HepG2 (cell line): ENCODE measurements around the gene PDZD2. TPM values are rescaled to one million over a fixed set of nuclear protein-coding genes. Genes with fewer than 3 reads are reported as not detected.

ENCODE experiments used
- ATAC-seq: fragments of 200-7000 bp; cut with Tn5 transposase; 3 replicates; pipeline ENCODE4 v1.9.1; 2020; ENCODE audit warnings: mild to moderate bottlenecking, moderate library complexity
- BruUV-seq: library from RNA; stranded (reverse); fragments of 400-500 nt; replicated peaks from 2 replicates; lab custom pipeline; 2021; lab: Mats Ljungman, UMichigan
- CTCF ChIA-PET: fragments of 300-600 bp; formaldehyde crosslinking; extraction: SDS; loops from one replicate; lab custom pipeline; 2021; ENCODE audit warnings: low total read pairs, inconsistent platforms, low intra/inter-chr PET ratio; lab: Yijun Ruan, JAX
- POLR2A ChIA-PET: fragments of 350-600 bp; sonication (Branson Sonifier 250); formaldehyde crosslinking; loops from one replicate; lab custom pipeline; 2020; ENCODE audit warnings: antibody characterized with exemption, inconsistent platforms; lab: Yijun Ruan, JAX
- DNase-seq: peaks from one replicate; pipeline ENCODE4 v3.0.0-alpha.2; 2015; ENCODE audit warnings: low spot score
- FAIRE-seq: peaks from 3 replicates; lab custom pipeline; 2011; peaks lifted over from hg19 to GRCh38; lab: Jason Lieb, UNC
- H2AFZ ChIP-seq: one replicate; pipeline ENCODE4 v1.6.1; 2011; ENCODE audit warnings: low read length, inconsistent platforms
- H3K27ac ChIP-seq: fragments of 300-600 bp; 3 replicates; pipeline ENCODE4 v1.8.0; 2011; ENCODE audit warnings: mixed run types, mild to moderate bottlenecking, mixed read lengths, low read length, inconsistent platforms; ENCODE audit not compliant: insufficient read depth; ENCODE audit errors: extremely low read length
- H3K27me3 ChIP-seq, 2 experiments: fragments of 200-600 bp in 1 of 2; 2 replicates in 1 of 2; 3 replicates in 1 of 2; pipeline versions ENCODE4 v1.6.0 to v1.8.0; 2011; ENCODE audit warnings: low read length in 2 of 2, mild to moderate bottlenecking in 2 of 2, moderate library complexity in 2 of 2, inconsistent platforms in 1 of 2; ENCODE audit not compliant: insufficient read depth in 2 of 2, control insufficient read depth in 1 of 2
- H3K36me3 ChIP-seq, 2 experiments: fragments of 200-600 bp in 1 of 2; replicated peaks in 1 of 2; 2 replicates in 1 of 2; 3 replicates in 1 of 2; pipeline versions ENCODE4 v1.5.1 to v1.8.0; 2011; ENCODE audit warnings: low read length in 2 of 2, inconsistent platforms in 1 of 2; ENCODE audit not compliant: insufficient read depth in 2 of 2, control insufficient read depth in 1 of 2
- H3K4me1 ChIP-seq: 2 replicates; pipeline ENCODE4 v1.5.1; 2012; ENCODE audit warnings: low read length, inconsistent platforms; ENCODE audit not compliant: insufficient read depth
- H3K4me2 ChIP-seq: 2 replicates; pipeline ENCODE4 v1.6.0; 2011; ENCODE audit warnings: low read depth, low read length, inconsistent platforms
- H3K4me3 ChIP-seq, 3 experiments: fragments of 200-600 bp in 1 of 3; sonication (generic), shearing (Covaris generic) in 1 of 3; replicated peaks in 1 of 3; 2 replicates each; pipeline ENCODE4 v1.5.1; 2011 to 2016; ENCODE audit warnings: low read length in 3 of 3, inconsistent platforms in 2 of 3, low read depth in 2 of 3, mild to moderate bottlenecking in 2 of 3, control low read depth in 1 of 3, mixed read lengths in 1 of 3; ENCODE audit not compliant: insufficient read depth in 1 of 3
- H3K79me2 ChIP-seq: one replicate; pipeline ENCODE4 v1.6.1; 2011; ENCODE audit warnings: low read length, inconsistent platforms; ENCODE audit not compliant: insufficient read depth
- H3K9ac ChIP-seq: 2 replicates; pipeline ENCODE4 v1.6.0; 2011; ENCODE audit warnings: mild to moderate bottlenecking, low read depth, low read length, inconsistent platforms; ENCODE audit not compliant: insufficient read depth
- H3K9me3 ChIP-seq: 2 replicates; pipeline ENCODE4 v1.5.1; 2012; ENCODE audit warnings: mild to moderate bottlenecking, low read length
- H4K20me1 ChIP-seq: 2 replicates; pipeline ENCODE4 v1.6.0; 2011; ENCODE audit warnings: inconsistent platforms, mild to moderate bottlenecking, low read length, moderate library complexity; ENCODE audit not compliant: insufficient read depth
- HMGXB4 ChIP-seq, 2 experiments: sonication (generic) in 1 of 2; formaldehyde crosslinking in 1 of 2; IDR thresholded peaks; 2 replicates each; pipeline versions ENCODE4 v1.4.0 to v1.6.1; 2018 to 2020; ENCODE audit warnings: missing genetic modification reagents in 2 of 2, borderline replicate concordance in 1 of 2, low read depth in 1 of 2, mild to moderate bottlenecking in 1 of 2, missing biosample characterization in 1 of 2
- LRRFIP1 ChIP-seq: sonication (generic); formaldehyde crosslinking; conservative IDR thresholded peaks from 2 replicates; pipeline ENCODE4 v1.4.0; 2020; ENCODE audit warnings: missing genetic modification reagents
- MAFG ChIP-seq: sonication (generic); formaldehyde crosslinking; IDR thresholded peaks from 2 replicates; pipeline ENCODE4 v1.5.1; 2020; ENCODE audit warnings: mild to moderate bottlenecking, missing genetic modification reagents
- MED13 ChIP-seq: sonication (generic); formaldehyde crosslinking; IDR thresholded peaks from 2 replicates; pipeline ENCODE4 v1.5.0; 2020; ENCODE audit warnings: missing genetic modification reagents
- NFIB ChIP-seq: sonication (generic); formaldehyde crosslinking; IDR thresholded peaks from 2 replicates; pipeline ENCODE4 v1.9.0; 2021; ENCODE audit warnings: missing genetic modification reagents, mild to moderate bottlenecking, borderline replicate concordance
- TIGD3 ChIP-seq: sonication (generic); formaldehyde crosslinking; IDR thresholded peaks from 2 replicates; pipeline ENCODE4 v1.5.1; 2020; ENCODE audit warnings: mild to moderate bottlenecking, missing genetic modification reagents, borderline replicate concordance
- ZNF441 ChIP-seq: sonication (generic); formaldehyde crosslinking; IDR thresholded peaks from 2 replicates; pipeline ENCODE4 v1.7.0; 2021; ENCODE audit warnings: missing genetic modification reagents, borderline replicate concordance
- ZNF639 ChIP-seq: conservative IDR thresholded peaks from 2 replicates; pipeline ENCODE4 v1.6.1; 2018; ENCODE audit warnings: missing genetic modification reagents
- WGBS: methylation state at CpG from one replicate; pipeline ENCODE4 v1.1.6; 2017; ENCODE audit warnings: low lambda C conversion rate; 5-methylcytosine and 5-hydroxymethylcytosine counted together
- in situ Hi-C: cut with HindIII; loops from 2 replicates; pipeline ENCODE4 v1.10.0; 2017; ENCODE audit warnings: low pct_unique_long_range_greater_than_20kb; ENCODE audit not compliant: extremely low pct_ligation_motif_present
- intact Hi-C: fragments of 100-400 bp; cut with micrococcal nuclease; formaldehyde crosslinking; loops from one replicate; pipeline ENCODE4 v1.10.0; 2022; ENCODE audit not compliant: unreplicated experiment
- polyA plus RNA-seq, 8 experiments: library from polyadenylated mRNA; depleted of rRNA in 3 of 8; stranded (reverse) in 7 of 8; unstranded in 1 of 8; fragments of >200 nt; fragmentation: Illumina TruSeq in 4 of 8; extraction: Trizol in 4 of 8; gene quantifications; 2 replicates each; pipeline versions ENCODE4 v1.2.1 to v1.2.3, GENCODE V29; 2011 to 2016; ENCODE audit warnings: low read depth in 4 of 8, missing spikeins in 1 of 8, mixed read lengths in 1 of 8; ENCODE audit not compliant: insufficient read depth in 1 of 8
- total RNA-seq, 5 experiments: library from RNA; depleted of rRNA; stranded (reverse); fragments of >200 nt; fragmentation: Illumina TruSeq; extraction: Trizol; gene quantifications; 2 replicates each; pipeline ENCODE4 v1.2.3, GENCODE V29; 2016; ENCODE audit warnings: low read depth in 1 of 5

PDZD2 gene
- total and polyA plus RNA-seq, 2 of the 13 experiments (the other 11 are each of a cell fraction or from before 2014, with no cell fraction given), result 0.04 TPM; not detected in 1

- no peak overlapping the region for H3K4me3 ChIP-seq
- FAIRE-seq (no peak), DNase-seq (no peak), ATAC-seq (no peak)
- H3K36me3 ChIP-seq, result no peaks in the 10 kb centered on the region
- no peak overlapping the region for H3K4me2 ChIP-seq
- no peak overlapping the region for H3K27ac ChIP-seq
- H3K4me1 ChIP-seq, result no peaks in the 10 kb centered on the region
- in situ Hi-C loops (no loop called here), intact Hi-C loops (no loop called here)
- 21% methylated on average over 7 of the region's 11 CpGs for WGBS
- POLR2A ChIA-PET, result no interaction called here
- no peak overlapping the region for H3K9ac ChIP-seq
- H3K27me3 ChIP-seq, result peaks cover 0 to 43% of the 10 kb centered on the region in 2 experiments; a peak in 4 of 5 replicates
- no peak overlapping the region for H2AFZ ChIP-seq
- H4K20me1 ChIP-seq, result no peaks in the 10 kb centered on the region
- no peaks in the 10 kb centered on the region for H3K9me3 ChIP-seq
- no TSS peak for BruUV-seq
- no peaks in the 10 kb centered on the region for H3K79me2 ChIP-seq
- no peak for TF ChIP-seq LRRFIP1
- TF ChIP-seq MAFG (CRISPR knock-in tag), result no peak
- no peak for TF ChIP-seq NFIB (CRISPR knock-in tag)
- no peak for TF ChIP-seq TIGD3
- TF ChIP-seq MED13 (CRISPR knock-in tag), result no peak
- no peak for TF ChIP-seq ZNF639 (CRISPR knock-in tag)
- no peak for TF ChIP-seq HMGXB4 (CRISPR knock-in tag; IDR thresholded peaks at IDR 0.05; ENCODE audit: borderline replicate concordance in 1 of 2, low read depth in 1 of 2)
- no peak for TF ChIP-seq ZNF441 (CRISPR knock-in tag)
- TF ChIP-seq, all 625 proteins: peak for 0
- CTCF ChIA-PET, result no interaction called here
Observed at GRCh38 chr5:31657315-31657979, 18.5 kb downstream of the PDZD2 start.
